ENCODE measurements around the gene SCNM1.
"Not testable (repeated sequence)": the region's sequence is repeated elsewhere in the genome, so short reads cannot be mapped to it uniquely, and the experiment has no call there.

Gene SCNM1

DNA sequence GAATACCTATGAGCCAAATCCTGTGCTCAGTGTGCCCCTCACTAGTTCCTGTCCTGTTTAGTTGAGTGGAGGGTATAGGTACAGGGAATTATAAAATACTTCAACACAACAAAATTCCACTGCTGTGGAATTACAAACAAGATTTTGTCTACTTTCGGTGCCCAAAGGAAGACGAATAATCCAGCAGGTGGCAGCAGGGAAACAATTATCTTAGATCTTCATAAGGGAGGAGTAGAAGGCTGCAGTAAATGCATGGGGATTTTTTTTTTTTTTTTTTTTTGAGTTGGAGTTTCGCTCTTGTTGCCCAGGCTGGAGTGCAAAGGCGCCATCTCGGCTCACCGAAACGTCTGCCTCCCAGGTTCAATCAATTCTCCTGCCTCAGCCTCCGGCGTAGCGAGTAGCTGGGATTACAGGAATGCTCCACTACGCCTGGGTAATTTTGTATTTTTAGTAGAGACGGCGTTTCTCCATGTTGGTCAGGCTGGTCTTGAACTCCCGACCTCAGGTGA is 30.4 kb downstream of the SCNM1 start:
- DNase-seq: peak; percentile 86

GRCh38 chr1:151197863-151198253 is 31.9 kb downstream of the SCNM1 start:
- DNase-seq: no peak

- peak; percentile 99 for DNase-seq
These were observed 32.5 kb downstream of the SCNM1 start, which contains the start of gene PIP5K1A for GRCh38 chr1:151198254-151199127. PIP5K1A (plus strand) TSS chr1:151198552; CDS start chr1:151198997, 445 bp downstream.

- peak; percentile 97 for DNase-seq
These were observed 34.1 kb downstream of the SCNM1 start for GRCh38 chr1:151199873-151200581.

DNA sequence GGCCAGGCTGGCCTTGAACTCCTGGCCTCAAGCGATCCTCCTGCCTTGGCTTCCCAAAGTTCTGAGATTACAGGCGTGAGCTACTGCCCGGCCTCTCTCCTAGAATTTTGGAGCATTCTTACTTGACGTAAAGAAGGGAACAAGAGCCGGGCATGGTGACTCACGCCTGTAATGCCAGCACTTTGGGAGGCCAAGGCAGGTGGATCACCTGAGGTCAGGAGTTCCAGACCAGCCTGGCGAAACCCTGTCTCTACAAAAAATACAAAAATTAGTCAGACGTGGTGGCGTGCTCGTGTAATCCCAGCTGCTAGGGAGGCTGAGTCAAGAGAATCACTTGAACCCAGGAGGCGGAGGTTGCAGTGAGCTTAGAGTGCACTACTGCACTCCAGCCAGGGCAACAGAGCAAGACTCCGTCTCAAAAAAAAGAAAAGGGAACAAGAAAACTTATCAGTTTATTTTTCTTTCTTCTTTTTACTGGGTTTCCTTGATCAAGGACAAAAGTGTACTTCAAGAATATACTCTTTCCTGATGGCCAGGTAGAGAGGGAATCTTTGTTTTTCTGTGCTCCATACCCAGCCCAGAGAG is 39.5 kb downstream of the SCNM1 start:
- DNase-seq: not testable (repeated sequence)

GRCh38 chr1:151210830-151211229 is 44.9 kb downstream of the SCNM1 start:
- no peak for DNase-seq

DNA sequence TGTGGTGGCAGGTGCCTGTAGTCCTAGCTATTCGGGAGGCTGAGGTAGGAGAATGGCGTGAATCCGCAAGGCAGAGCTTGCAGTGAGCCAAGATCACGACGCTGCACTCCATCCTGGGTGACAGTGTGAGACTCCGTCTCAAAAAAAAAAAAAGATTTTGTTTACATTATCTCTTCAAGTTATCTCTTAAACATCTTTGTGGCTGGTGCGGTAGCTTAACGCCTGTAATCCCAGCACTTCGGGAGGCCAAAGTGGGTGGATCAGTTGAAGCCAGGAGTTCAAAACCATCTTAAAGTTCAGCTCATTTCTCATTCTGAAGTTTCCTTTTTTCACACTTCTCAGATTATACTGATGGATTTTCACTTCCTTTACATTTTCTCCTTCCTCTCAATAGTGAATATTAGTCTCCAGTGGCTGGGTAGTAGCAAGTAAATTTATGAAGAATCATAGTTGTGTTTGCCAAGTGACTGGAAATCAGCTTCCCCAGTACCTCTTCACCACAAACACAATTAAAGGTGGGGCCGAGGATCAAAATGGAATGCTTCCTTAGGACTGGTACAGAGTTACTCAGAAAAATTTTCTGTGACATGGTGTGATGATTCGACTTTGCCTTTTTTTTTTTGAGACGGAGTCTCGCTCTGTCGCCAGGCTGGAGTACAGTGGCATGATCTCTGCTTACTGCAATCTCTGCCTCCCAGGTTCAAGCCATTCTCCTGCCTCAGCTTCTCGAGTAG is 46.2 kb downstream of the SCNM1 start:
- no peak for DNase-seq

DNA sequence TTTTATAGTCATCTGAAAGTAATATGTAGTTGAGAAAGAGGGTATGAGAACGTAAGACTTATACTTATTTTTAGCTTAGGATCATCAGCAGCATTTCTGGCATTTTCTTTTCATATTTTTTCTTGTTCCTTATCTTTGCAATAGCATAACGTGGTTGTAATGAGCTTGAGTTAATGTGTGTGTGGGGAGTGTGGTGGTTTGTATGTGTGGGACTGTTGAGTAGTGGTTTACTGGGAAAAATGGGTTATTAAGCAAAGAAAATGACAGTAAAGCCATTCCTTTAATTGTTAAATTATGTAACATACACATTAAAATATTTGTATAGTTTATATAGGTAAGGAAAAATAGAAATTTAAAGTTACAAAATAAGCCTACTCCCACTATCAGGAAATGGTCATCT is 47.6 kb downstream of the SCNM1 start:
- no peak for DNase-seq

Measured in kidney glomerular epithelial cell (primary cell).